Measurements from ENCODE around the gene PIK3CB.

Gene PIK3CB

GRCh38 chr3:138657508-138657907 is 177.2 kb downstream of the PIK3CB start:
- TF ChIP-seq GATA3 (IDR thresholded peaks at IDR 0.05; ENCODE audit: low read depth, low read length) (no peak), GATA2 (IDR thresholded peaks at IDR 0.05; ENCODE audit: low read depth, low read length) (no peak)

GRCh38 chr3:138653567-138653966 is 181.2 kb downstream of the PIK3CB start:
- TF ChIP-seq GATA3 (IDR thresholded peaks at IDR 0.05; ENCODE audit: low read depth, low read length), result no peak
- TF ChIP-seq GATA2 (IDR thresholded peaks at IDR 0.05; ENCODE audit: low read depth, low read length), result no peak

- TF ChIP-seq GATA3 (IDR thresholded peaks at IDR 0.05; ENCODE audit: low read depth, low read length), result no peak
- TF ChIP-seq GATA2 (IDR thresholded peaks at IDR 0.05; ENCODE audit: low read depth, low read length), result no peak
These were observed 185.6 kb downstream of the PIK3CB start for GRCh38 chr3:138649134-138649533.

GRCh38 chr3:138646513-138646912 is 188.2 kb downstream of the PIK3CB start:
- no peak for TF ChIP-seq GATA2 (IDR thresholded peaks at IDR 0.05; ENCODE audit: low read depth, low read length)
- TF ChIP-seq GATA3 (IDR thresholded peaks at IDR 0.05; ENCODE audit: low read depth, low read length), result no peak

- TF ChIP-seq GATA3 (IDR thresholded peaks at IDR 0.05; ENCODE audit: low read depth, low read length) (no peak), GATA2 (IDR thresholded peaks at IDR 0.05; ENCODE audit: low read depth, low read length) (no peak)
These were observed 188.7 kb downstream of the PIK3CB start for GRCh38 chr3:138646008-138646407.

- TF ChIP-seq GATA2 (IDR thresholded peaks at IDR 0.05; ENCODE audit: low read depth, low read length), result no peak
- TF ChIP-seq GATA3 (IDR thresholded peaks at IDR 0.05; ENCODE audit: low read depth, low read length), result no peak
These were observed 191.8 kb downstream of the PIK3CB start for GRCh38 chr3:138642927-138643253.

- TF ChIP-seq GATA3 (IDR thresholded peaks at IDR 0.05; ENCODE audit: low read depth, low read length), result no peak
- no peak for TF ChIP-seq GATA2 (IDR thresholded peaks at IDR 0.05; ENCODE audit: low read depth, low read length)
These were observed 192.4 kb downstream of the PIK3CB start for GRCh38 chr3:138642226-138642926.

- TF ChIP-seq GATA2 (IDR thresholded peaks at IDR 0.05; ENCODE audit: low read depth, low read length) (no peak), GATA3 (IDR thresholded peaks at IDR 0.05; ENCODE audit: low read depth, low read length) (no peak)
These were observed 194.2 kb downstream of the PIK3CB start for GRCh38 chr3:138640537-138640936.

GRCh38 chr3:138638641-138639040 is 196.1 kb downstream of the PIK3CB start:
- TF ChIP-seq GATA3 (IDR thresholded peaks at IDR 0.05; ENCODE audit: low read depth, low read length), result no peak
- no peak for TF ChIP-seq GATA2 (IDR thresholded peaks at IDR 0.05; ENCODE audit: low read depth, low read length)

- TF ChIP-seq GATA2 (IDR thresholded peaks at IDR 0.05; ENCODE audit: low read depth, low read length), result no peak
- no peak for TF ChIP-seq GATA3 (IDR thresholded peaks at IDR 0.05; ENCODE audit: low read depth, low read length)
These were observed 205.2 kb downstream of the PIK3CB start for GRCh38 chr3:138629526-138629925.

GRCh38 chr3:138625707-138626365 is 208.9 kb downstream of the PIK3CB start:
- TF ChIP-seq GATA2 (IDR thresholded peaks at IDR 0.05; ENCODE audit: low read depth, low read length), result no peak
- no peak for TF ChIP-seq GATA3 (IDR thresholded peaks at IDR 0.05; ENCODE audit: low read depth, low read length)

GRCh38 chr3:138624518-138624917 is 210.2 kb downstream of the PIK3CB start:
- no peak for TF ChIP-seq GATA2 (IDR thresholded peaks at IDR 0.05; ENCODE audit: low read depth, low read length)
- no peak for TF ChIP-seq GATA3 (IDR thresholded peaks at IDR 0.05; ENCODE audit: low read depth, low read length)

GRCh38 chr3:138620431-138620830 is 214.3 kb downstream of the PIK3CB start:
- TF ChIP-seq GATA2 (IDR thresholded peaks at IDR 0.05; ENCODE audit: low read depth, low read length) (no peak), GATA3 (IDR thresholded peaks at IDR 0.05; ENCODE audit: low read depth, low read length) (no peak)

GRCh38 chr3:138615462-138615861 is 219.3 kb downstream of the PIK3CB start:
- TF ChIP-seq GATA3 (IDR thresholded peaks at IDR 0.05; ENCODE audit: low read depth, low read length), result no peak
- no peak for TF ChIP-seq GATA2 (IDR thresholded peaks at IDR 0.05; ENCODE audit: low read depth, low read length)

- no peak for TF ChIP-seq GATA2 (IDR thresholded peaks at IDR 0.05; ENCODE audit: low read depth, low read length)
- TF ChIP-seq GATA3 (IDR thresholded peaks at IDR 0.05; ENCODE audit: low read depth, low read length), result no peak
These were observed 224.8 kb downstream of the PIK3CB start for GRCh38 chr3:138609898-138610266.
